ENCODE results near the gene WDR19. TPM values are rescaled to one million over a fixed set of nuclear protein-coding genes. Genes with fewer than 3 reads are reported as not detected.

Gene WDR19
- total RNA-seq, 1 experiment from 2014 or later = 23.3 TPM

- WGBS (ENCODE audit: extremely low coverage, insufficient read length, low lambda C conversion rate) = no CpG with 5 or more reads among the region's 3 CpGs
- no peak for TF ChIP-seq CTCF (conservative IDR thresholded peaks at IDR 0.05)
- H2AFZ ChIP-seq (ENCODE audit: low read length) = no peak overlapping the region
These were observed 48.7 kb upstream of the WDR19 start for GRCh38 chr4:39133623-39134022.

More at GRCh38 chr4:39133623-39134022, 48.7 kb upstream of the WDR19 start:
- no peak overlapping the region for H3K4me3 Mint-ChIP-seq
- no peak overlapping the region for H4K5ac ChIP-seq (ENCODE audit: insufficient read length, low read depth, low read length)
- no peak overlapping the region for H4K91ac ChIP-seq (ENCODE audit: insufficient read length, low read depth, low read length)
- H3T11ph ChIP-seq (ENCODE audit: low read length) = no peak overlapping the region
- H3K18ac ChIP-seq (ENCODE audit: insufficient read length, low read depth, low read length) = no peak overlapping the region
- H3K79me2 ChIP-seq (ENCODE audit: insufficient read depth, low read length) = no peaks in the 10 kb centered on the region
- no peak overlapping the region for H3K27ac Mint-ChIP-seq
- H3K9me3 Mint-ChIP-seq = peaks cover 7% of the 10 kb centered on the region in 2 experiments; a peak in 3 of 5 replicates
- H3K9ac ChIP-seq (ENCODE audit: extremely low read depth, insufficient read length, low read length) = no peak overlapping the region
- no peaks in the 10 kb centered on the region for H3K79me1 ChIP-seq (ENCODE audit: insufficient read depth, low read depth, low read length, poor library complexity, severe bottlenecking)
- no peak overlapping the region for H2AK5ac ChIP-seq (ENCODE audit: insufficient read length, low read length)
- H2BK12ac ChIP-seq (ENCODE audit: insufficient read length, low read depth, low read length) = no peak overlapping the region
- no peak overlapping the region for H3K27ac ChIP-seq (ENCODE audit: insufficient read length, low read depth, low read length)
- no peak overlapping the region for H2BK20ac ChIP-seq (ENCODE audit: low read depth, low read length, poor library complexity, severe bottlenecking)
- H3K4ac ChIP-seq (ENCODE audit: low read depth, low read length) = no peak overlapping the region
- H3K4me1 ChIP-seq (ENCODE audit: insufficient read depth, low read length) = no peaks in the 10 kb centered on the region; the same call in 1 of the 2 replicates
- H3K36me3 Mint-ChIP-seq (ENCODE audit: insufficient read depth in 1 of 3, low read depth in 3 of 3) = peaks cover 6 to 11% (median 10%) of the 10 kb centered on the region in 3 experiments; a peak in 5 of 7 replicates
- no peak overlapping the region for H2BK5ac ChIP-seq (ENCODE audit: insufficient read length, low read length)
- H4K8ac ChIP-seq (replicated peaks; ENCODE audit: insufficient read length, low read depth, low read length) = no peak overlapping the region
- no peaks in the 10 kb centered on the region for H3K9me3 ChIP-seq (ENCODE audit: control insufficient read depth, low read depth, low read length)
- no peaks in the 10 kb centered on the region for H3K27me3 ChIP-seq (ENCODE audit: insufficient read depth, low read length)
- H3K23me2 ChIP-seq (ENCODE audit: insufficient read length, low read depth, low read length, poor library complexity, severe bottlenecking) = no peaks in the 10 kb centered on the region
- no peaks in the 10 kb centered on the region for H4K20me1 ChIP-seq (ENCODE audit: control insufficient read depth, insufficient read depth, insufficient read length)
- no peak for DNase-seq
- no peak overlapping the region for H2BK120ac ChIP-seq (ENCODE audit: low read depth, low read length, poor library complexity, severe bottlenecking)
- H3K23ac ChIP-seq (ENCODE audit: insufficient read length, low read depth, low read length) = no peak overlapping the region
- H3K4me1 Mint-ChIP-seq = peaks cover 3 to 5% of the 10 kb centered on the region in 2 experiments; a peak in 2 of 4 replicates
- H3K27me3 Mint-ChIP-seq (ENCODE audit: low read depth) = no peaks in the 10 kb centered on the region
- H2BK15ac ChIP-seq (ENCODE audit: low read depth, low read length) = no peak overlapping the region
- no peak overlapping the region for H3K14ac ChIP-seq (ENCODE audit: insufficient read depth, low read length)
- H3K56ac ChIP-seq (ENCODE audit: insufficient read length, low read depth, low read length) = no peak overlapping the region
- no peak overlapping the region for H3K4me2 ChIP-seq (ENCODE audit: insufficient read depth, insufficient read length, low read length)
